Upper lobe of right lung (tissue), 1 donor: ENCODE measurements around the gene PTGER4. TPM values are rescaled to one million over a fixed set of nuclear protein-coding genes. Genes with fewer than 3 reads are reported as not detected.

ENCODE experiments used
- ATAC-seq: fragments of 200-7000 bp; cut with Tn5 transposase; one replicate; pipeline ENCODE4 v1.9.1; 2020; ENCODE audit warnings: mild to moderate bottlenecking, moderate library complexity
- DNase-seq: peaks from one replicate; pipeline ENCODE4 v3.0.0-alpha.2; 2020
- H3K27ac ChIP-seq: fragments of 200-600 bp; one replicate; pipeline ENCODE4 v1.8.0; 2022
- H3K27me3 ChIP-seq: fragments of 200-600 bp; one replicate; pipeline ENCODE4 v1.8.0; 2022; ENCODE audit warnings: mild to moderate bottlenecking
- H3K36me3 ChIP-seq: fragments of 200-600 bp; one replicate; pipeline ENCODE4 v1.8.0; 2022
- H3K4me1 ChIP-seq: fragments of 200-600 bp; one replicate; pipeline ENCODE4 v1.8.0; 2022
- H3K4me3 ChIP-seq: fragments of 200-600 bp; one replicate; pipeline ENCODE4 v1.8.0; 2022; ENCODE audit warnings: mild to moderate bottlenecking
- H3K9me3 ChIP-seq: fragments of 200-600 bp; one replicate; pipeline ENCODE4 v1.8.0; 2022
- CTCF ChIP-seq: fragments of 200-600 bp; IDR thresholded peaks from one replicate; pipeline ENCODE4 v1.8.0; 2022; ENCODE audit warnings: antibody characterized with exemption
- intact Hi-C: fragments of 100-400 bp; cut with DNase I; formaldehyde crosslinking; loops from one replicate; pipeline ENCODE4 v1.11.0; 2022
- total RNA-seq: library from RNA; stranded (reverse); fragmentation: NEBNext Ultra II Directional; extraction: Animal tissue kit (Norgen Biotek cat#: 25700); gene quantifications from one replicate; pipeline ENCODE4 v1.2.1, GENCODE V29; 2021
- donor health status: DM: no; HTN: yes; CAD: no; lungs with severe emphysema.

Gene PTGER4
- total RNA-seq, 1 donor from 2014 or later, result 31.2 TPM

DNA sequence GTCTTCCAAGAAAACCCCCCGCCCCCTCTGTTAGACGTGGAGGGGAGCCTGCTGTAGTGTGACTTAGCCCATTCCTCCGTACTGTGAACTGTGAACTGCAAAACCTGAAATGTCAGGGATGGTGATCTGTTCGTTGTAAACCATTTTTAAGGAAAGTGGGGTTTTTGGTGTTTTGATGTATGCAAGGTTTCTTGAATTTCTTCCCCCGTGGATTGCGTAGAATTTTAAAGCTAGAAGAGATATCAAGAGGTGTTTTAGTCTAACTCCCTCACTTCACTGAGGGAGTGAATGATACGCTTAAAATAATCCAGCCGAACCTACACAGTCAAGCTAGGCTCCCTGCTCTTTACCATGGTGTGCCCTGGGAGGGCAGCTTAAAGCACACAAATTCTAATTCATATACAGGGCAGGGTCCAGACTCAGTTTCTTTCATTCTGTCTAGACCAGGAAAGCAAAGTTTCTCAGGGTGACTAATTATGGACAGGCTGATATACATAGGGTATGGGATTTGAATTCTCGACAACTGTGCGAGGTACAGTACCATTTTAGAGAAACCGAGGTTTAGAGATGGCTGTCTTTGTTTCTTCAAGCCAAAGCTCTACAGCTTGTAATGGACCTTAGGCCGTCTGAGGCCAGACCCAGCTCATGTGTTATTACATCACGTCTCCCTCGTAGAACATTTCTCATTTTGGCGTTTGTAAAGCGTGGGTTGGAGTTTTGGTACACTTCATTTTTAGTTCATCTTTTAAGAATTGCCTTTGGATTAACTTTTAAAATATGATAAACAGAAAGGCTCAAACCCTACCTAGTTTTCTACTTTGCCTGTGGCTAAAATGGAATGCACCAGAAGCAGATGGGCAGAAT, 2.7 kb downstream of the PTGER4 start:
- Histone ChIP-seq H3K9me3 (no peaks in the 10 kb centered on the region), H3K27me3 (peaks cover 8% of the 10 kb centered on the region), H3K4me1 (peaks cover under 1% of the 10 kb centered on the region), H3K4me3 (peak overlapping the region; percentile 88), H3K27ac (peak overlapping the region; percentile 76), H3K36me3 (peaks cover 6% of the 10 kb centered on the region)
- no peak for DNase-seq
- TF ChIP-seq CTCF, result no peak
- intact Hi-C loops, result loop anchor here (10.0 kb wide), 1 partner anchor 738 kb away; no protein-coding TSS in a partner anchor
- ATAC-seq, result no peak

GRCh38 chr5:40683305-40683704, 3.6 kb downstream of the PTGER4 start:
- Histone ChIP-seq H3K36me3 (peaks cover 6% of the 10 kb centered on the region), H3K27ac (peak overlapping the region; percentile 76), H3K4me3 (peak overlapping the region; percentile 88), H3K9me3 (no peaks in the 10 kb centered on the region), H3K27me3 (peaks cover 8% of the 10 kb centered on the region), H3K4me1 (peaks cover 5% of the 10 kb centered on the region)
- intact Hi-C loops, result loop anchor here (10.0 kb wide), 1 partner anchor 739 kb away; no protein-coding TSS in a partner anchor
- ATAC-seq (no peak), DNase-seq (no peak)
- TF ChIP-seq CTCF, result no peak

- H3K27me3 ChIP-seq, result peaks cover 5% of the 10 kb centered on the region
- H3K36me3 ChIP-seq, result peaks cover 6% of the 10 kb centered on the region
- no peak for ATAC-seq
- no peaks in the 10 kb centered on the region for H3K9me3 ChIP-seq
- no peak for DNase-seq
- H3K4me1 ChIP-seq, result peaks cover 18% of the 10 kb centered on the region
- peak overlapping the region; percentile 88 for H3K4me3 ChIP-seq
- intact Hi-C loops, result loop anchor here (10.0 kb wide), 1 partner anchor 740 kb away; no protein-coding TSS in a partner anchor
- H3K27ac ChIP-seq, result no peak overlapping the region
- no peak for TF ChIP-seq CTCF
Measured at GRCh38 chr5:40685193-40685592, 5.5 kb downstream of the PTGER4 start.

GRCh38 chr5:40685976-40686486, 6.3 kb downstream of the PTGER4 start:
- Histone ChIP-seq H3K4me3 (peak overlapping the region; percentile 88), H3K9me3 (no peaks in the 10 kb centered on the region), H3K36me3 (peaks cover 6% of the 10 kb centered on the region), H3K27me3 (no peaks in the 10 kb centered on the region), H3K4me1 (peaks cover 18% of the 10 kb centered on the region), H3K27ac (no peak overlapping the region)
- no peak for TF ChIP-seq CTCF
- DNase-seq, result no peak
- intact Hi-C loops, result loop anchor here (10.0 kb wide), 1 partner anchor 741 kb away; no protein-coding TSS in a partner anchor
- no peak for ATAC-seq

GRCh38 chr5:40687321-40687720, 7.6 kb downstream of the PTGER4 start:
- DNase-seq (no peak), ATAC-seq (no peak)
- Histone ChIP-seq H3K4me1 (peaks cover 18% of the 10 kb centered on the region), H3K27me3 (no peaks in the 10 kb centered on the region), H3K4me3 (peak overlapping the region; percentile 88), H3K9me3 (no peaks in the 10 kb centered on the region), H3K27ac (no peak overlapping the region), H3K36me3 (peaks cover 13% of the 10 kb centered on the region)
- no peak for TF ChIP-seq CTCF
- intact Hi-C loops, result loop anchor here (10.0 kb wide), 1 partner anchor 743 kb away; no protein-coding TSS in a partner anchor
